ENCODE data around the gene RDH5.
A peak's percentile ranks its signal among the peaks of the same experiment; 100 is the strongest.

The RDH5 gene

DNA sequence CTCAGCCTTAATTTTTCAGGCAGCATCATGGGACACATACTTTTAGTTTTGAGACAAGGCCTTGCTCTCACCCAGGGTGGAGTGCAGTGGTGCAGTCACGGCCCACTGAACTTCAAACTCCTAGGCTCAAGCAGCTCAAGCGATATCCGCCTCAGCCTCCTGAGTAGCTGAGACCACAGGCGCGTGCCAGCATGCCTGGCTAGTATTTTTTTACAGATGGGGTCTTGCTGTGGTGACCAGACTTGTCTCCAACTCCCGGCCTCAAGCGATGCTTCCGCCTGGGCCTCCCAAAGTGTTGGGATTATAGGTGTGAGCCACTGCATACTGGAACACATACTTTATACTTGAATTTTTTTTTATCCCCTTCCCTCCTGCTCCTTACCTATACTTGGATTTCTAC is 2.8 kb downstream of the RDH5 start:
- H3K36me3 ChIP-seq (ENCODE audit: control insufficient read depth in 2 of 2, insufficient read depth in 2 of 2, low read length in 2 of 2): peaks cover 31 to 36% of the 10 kb centered on the region in 2 donors
- no peak overlapping the region for H3K9ac ChIP-seq (ENCODE audit: low read length in 2 of 2)
- no peaks in the 10 kb centered on the region for H3K9me3 ChIP-seq (ENCODE audit: control insufficient read depth in 2 of 2, low read length in 2 of 2)
- H3K27me3 ChIP-seq (ENCODE audit: control insufficient read depth in 1 of 2, insufficient read depth in 2 of 2, low read length in 2 of 2): no peaks in the 10 kb centered on the region
- peaks cover 89% of the 10 kb centered on the region for H3K4me1 ChIP-seq (ENCODE audit: control insufficient read depth, insufficient read depth, low read length)
- no peak overlapping the region for H3K4me3 ChIP-seq (ENCODE audit: low read length in 2 of 2)
- H3K27ac ChIP-seq (ENCODE audit: low read length): peak overlapping the region; percentile 76

DNA sequence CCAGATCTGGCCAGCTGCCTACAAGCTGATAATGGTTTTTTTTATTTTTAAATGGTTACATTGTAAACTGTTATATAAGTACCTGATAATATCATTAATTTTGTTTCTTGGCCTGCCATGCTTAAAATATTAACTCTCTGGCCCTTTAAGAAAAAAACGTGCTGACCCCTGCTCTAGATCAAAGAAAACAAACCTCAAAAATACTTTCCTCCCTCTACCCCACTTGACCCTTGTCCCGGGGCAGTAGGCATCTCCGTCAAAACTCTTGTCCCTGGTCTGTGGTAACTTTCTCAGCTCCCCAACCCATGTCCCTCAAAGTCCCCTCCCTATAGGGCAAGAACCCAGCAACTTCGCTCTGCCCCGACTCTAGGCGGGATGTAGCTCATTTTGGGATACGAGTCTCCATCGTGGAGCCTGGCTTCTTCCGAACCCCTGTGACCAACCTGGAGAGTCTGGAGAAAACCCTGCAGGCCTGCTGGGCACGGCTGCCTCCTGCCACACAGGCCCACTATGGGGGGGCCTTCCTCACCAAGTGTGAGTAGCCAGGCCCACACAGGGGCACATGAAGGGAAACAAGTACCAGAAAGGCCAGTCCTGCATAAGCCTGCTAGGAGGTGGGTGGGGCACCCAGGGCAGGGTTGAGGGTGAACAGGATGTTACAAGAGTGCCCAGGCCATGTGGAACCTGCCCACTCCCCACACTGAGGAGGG is 3.5 kb downstream of the RDH5 start:
- Histone ChIP-seq H3K27me3 (ENCODE audit: control insufficient read depth in 1 of 2, insufficient read depth in 2 of 2, low read length in 2 of 2) (no peaks in the 10 kb centered on the region), H3K27ac (ENCODE audit: low read length) (peak overlapping the region; percentile 76), H3K36me3 (ENCODE audit: control insufficient read depth in 2 of 2, insufficient read depth in 2 of 2, low read length in 2 of 2) (peaks cover 31 to 36% of the 10 kb centered on the region in 2 donors), H3K9me3 (ENCODE audit: control insufficient read depth in 2 of 2, low read length in 2 of 2) (no peaks in the 10 kb centered on the region), H3K4me3 (ENCODE audit: low read length in 2 of 2) (peak overlapping the region in 1 of 2 donors; percentile 15), H3K4me1 (ENCODE audit: control insufficient read depth, insufficient read depth, low read length) (peaks cover 82% of the 10 kb centered on the region), H3K9ac (ENCODE audit: low read length in 2 of 2) (peak overlapping the region in 1 of 2 donors; percentile 9)

GRCh38 chr12:55724226-55724939 is 4.2 kb downstream of the RDH5 start:
- H3K9me3 ChIP-seq (ENCODE audit: control insufficient read depth in 2 of 2, low read length in 2 of 2): no peaks in the 10 kb centered on the region
- H3K4me3 ChIP-seq (ENCODE audit: low read length in 2 of 2): peak overlapping the region in 1 of 2 donors; percentile 15
- H3K9ac ChIP-seq (ENCODE audit: low read length in 2 of 2): peak overlapping the region in 1 of 2 donors; percentile 9
- peaks cover 31 to 36% of the 10 kb centered on the region in 2 donors for H3K36me3 ChIP-seq (ENCODE audit: control insufficient read depth in 2 of 2, insufficient read depth in 2 of 2, low read length in 2 of 2)
- no peaks in the 10 kb centered on the region for H3K27me3 ChIP-seq (ENCODE audit: control insufficient read depth in 1 of 2, insufficient read depth in 2 of 2, low read length in 2 of 2)
- peak overlapping the region; percentile 76 for H3K27ac ChIP-seq (ENCODE audit: low read length)
- peaks cover 80% of the 10 kb centered on the region for H3K4me1 ChIP-seq (ENCODE audit: control insufficient read depth, insufficient read depth, low read length)

GRCh38 chr12:55724940-55725309 is 4.7 kb downstream of the RDH5 start:
- no peak overlapping the region for H3K4me3 ChIP-seq (ENCODE audit: low read length in 2 of 2)
- no peak overlapping the region for H3K9ac ChIP-seq (ENCODE audit: low read length in 2 of 2)
- no peaks in the 10 kb centered on the region for H3K27me3 ChIP-seq (ENCODE audit: control insufficient read depth in 1 of 2, insufficient read depth in 2 of 2, low read length in 2 of 2)
- H3K36me3 ChIP-seq (ENCODE audit: control insufficient read depth in 2 of 2, insufficient read depth in 2 of 2, low read length in 2 of 2): peaks cover 31 to 36% of the 10 kb centered on the region in 2 donors
- no peaks in the 10 kb centered on the region for H3K9me3 ChIP-seq (ENCODE audit: control insufficient read depth in 2 of 2, low read length in 2 of 2)
- peak overlapping the region; percentile 76 for H3K27ac ChIP-seq (ENCODE audit: low read length)
- peaks cover 80% of the 10 kb centered on the region for H3K4me1 ChIP-seq (ENCODE audit: control insufficient read depth, insufficient read depth, low read length)

GRCh38 chr12:55725556-55725955 is 5.4 kb downstream of the RDH5 start:
- peaks cover 31 to 36% of the 10 kb centered on the region in 2 donors for H3K36me3 ChIP-seq (ENCODE audit: control insufficient read depth in 2 of 2, insufficient read depth in 2 of 2, low read length in 2 of 2)
- peaks cover 80% of the 10 kb centered on the region for H3K4me1 ChIP-seq (ENCODE audit: control insufficient read depth, insufficient read depth, low read length)
- no peak overlapping the region for H3K9ac ChIP-seq (ENCODE audit: low read length in 2 of 2)
- no peaks in the 10 kb centered on the region for H3K9me3 ChIP-seq (ENCODE audit: control insufficient read depth in 2 of 2, low read length in 2 of 2)
- no peaks in the 10 kb centered on the region for H3K27me3 ChIP-seq (ENCODE audit: control insufficient read depth in 1 of 2, insufficient read depth in 2 of 2, low read length in 2 of 2)
- peak overlapping the region; percentile 100 for H3K27ac ChIP-seq (ENCODE audit: low read length)
- H3K4me3 ChIP-seq (ENCODE audit: low read length in 2 of 2): no peak overlapping the region

- peaks cover 31 to 36% of the 10 kb centered on the region in 2 donors for H3K36me3 ChIP-seq (ENCODE audit: control insufficient read depth in 2 of 2, insufficient read depth in 2 of 2, low read length in 2 of 2)
- H3K9ac ChIP-seq (ENCODE audit: low read length in 2 of 2): peak overlapping the region; percentile 85 to 92
- H3K9me3 ChIP-seq (ENCODE audit: control insufficient read depth in 2 of 2, low read length in 2 of 2): no peaks in the 10 kb centered on the region
- peak overlapping the region; percentile 100 for H3K27ac ChIP-seq (ENCODE audit: low read length)
- H3K4me1 ChIP-seq (ENCODE audit: control insufficient read depth, insufficient read depth, low read length): peaks cover 71% of the 10 kb centered on the region
- no peaks in the 10 kb centered on the region for H3K27me3 ChIP-seq (ENCODE audit: control insufficient read depth in 1 of 2, insufficient read depth in 2 of 2, low read length in 2 of 2)
- peak overlapping the region; percentile 85 to 89 for H3K4me3 ChIP-seq (ENCODE audit: low read length in 2 of 2)
These were observed 6.8 kb downstream of the RDH5 start for GRCh38 chr12:55726971-55727370.

DNA sequence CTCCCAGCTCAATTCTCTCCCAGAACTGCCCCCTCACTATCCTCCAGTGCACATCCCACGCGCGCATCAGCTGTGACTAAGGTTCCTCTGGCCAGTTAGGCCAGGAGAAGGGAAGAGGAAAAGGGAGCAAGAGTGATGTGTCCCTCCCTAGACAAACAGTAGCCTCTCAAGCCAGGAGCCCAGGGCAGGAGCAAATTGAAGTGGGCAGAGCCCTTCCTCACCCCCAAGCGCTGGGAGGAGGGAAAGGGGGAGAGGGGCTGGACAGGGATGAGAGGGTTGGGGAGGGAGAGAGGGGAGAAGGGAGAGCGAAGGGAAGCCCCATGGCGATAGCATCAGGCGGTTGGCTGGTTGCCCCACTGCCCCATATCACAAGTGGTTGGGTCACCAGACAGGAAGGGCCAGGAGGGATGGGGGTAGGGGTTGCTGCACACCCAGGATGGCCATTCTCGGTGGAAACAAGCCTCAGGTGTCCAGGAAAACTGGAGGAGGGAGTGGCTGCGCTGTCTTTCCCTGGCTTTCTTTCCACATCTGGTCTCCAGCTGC is 7.5 kb downstream of the RDH5 start:
- no peaks in the 10 kb centered on the region for H3K9me3 ChIP-seq (ENCODE audit: control insufficient read depth in 2 of 2, low read length in 2 of 2)
- peaks cover 34 to 36% of the 10 kb centered on the region in 2 donors for H3K36me3 ChIP-seq (ENCODE audit: control insufficient read depth in 2 of 2, insufficient read depth in 2 of 2, low read length in 2 of 2)
- H3K27me3 ChIP-seq (ENCODE audit: control insufficient read depth in 1 of 2, insufficient read depth in 2 of 2, low read length in 2 of 2): no peaks in the 10 kb centered on the region
- H3K4me1 ChIP-seq (ENCODE audit: control insufficient read depth, insufficient read depth, low read length): peaks cover 77% of the 10 kb centered on the region
- H3K4me3 ChIP-seq (ENCODE audit: low read length in 2 of 2): peak overlapping the region; percentile 85 to 89
- H3K27ac ChIP-seq (ENCODE audit: low read length): peak overlapping the region; percentile 100
- peak overlapping the region; percentile 85 to 92 for H3K9ac ChIP-seq (ENCODE audit: low read length in 2 of 2)

GRCh38 chr12:55728186-55728938 is 8.2 kb downstream of the RDH5 start:
- peaks cover 30 to 31% of the 10 kb centered on the region in 2 donors for H3K36me3 ChIP-seq (ENCODE audit: control insufficient read depth in 2 of 2, insufficient read depth in 2 of 2, low read length in 2 of 2)
- no peaks in the 10 kb centered on the region for H3K27me3 ChIP-seq (ENCODE audit: control insufficient read depth in 1 of 2, insufficient read depth in 2 of 2, low read length in 2 of 2)
- peak overlapping the region; percentile 100 for H3K27ac ChIP-seq (ENCODE audit: low read length)
- peaks cover 73% of the 10 kb centered on the region for H3K4me1 ChIP-seq (ENCODE audit: control insufficient read depth, insufficient read depth, low read length)
- no peaks in the 10 kb centered on the region for H3K9me3 ChIP-seq (ENCODE audit: control insufficient read depth in 2 of 2, low read length in 2 of 2)
- H3K9ac ChIP-seq (ENCODE audit: low read length in 2 of 2): peak overlapping the region; percentile 85 to 92
- peak overlapping the region; percentile 85 to 89 for H3K4me3 ChIP-seq (ENCODE audit: low read length in 2 of 2)

GRCh38 chr12:55728939-55729818 is 9.0 kb downstream of the RDH5 start, which contains the start of gene CD63:
TSS of gene CD63 (minus strand) at chr12:55729009. CDS start at chr12:55728341, 668 bp downstream.
- Histone ChIP-seq H3K9me3 (ENCODE audit: control insufficient read depth in 2 of 2, low read length in 2 of 2) (no peaks in the 10 kb centered on the region), H3K9ac (ENCODE audit: low read length in 2 of 2) (peak within 1 kb of the TSS; percentile 90 to 92), H3K4me1 (ENCODE audit: control insufficient read depth, insufficient read depth, low read length) (peaks cover 65% of the 10 kb centered on the region), H3K27ac (ENCODE audit: low read length) (peak within 1 kb of the TSS; percentile 100), H3K4me3 (ENCODE audit: low read length in 2 of 2) (peak within 1 kb of the TSS; percentile 85 to 89), H3K27me3 (ENCODE audit: control insufficient read depth in 1 of 2, insufficient read depth in 2 of 2, low read length in 2 of 2) (no peaks in the 10 kb centered on the region), H3K36me3 (ENCODE audit: control insufficient read depth in 2 of 2, insufficient read depth in 2 of 2, low read length in 2 of 2) (peaks cover 25 to 28% of the 10 kb centered on the region in 2 donors)

Measured in stomach smooth muscle (tissue), 2 donors.